ENCODE results near the gene CARD10. TPM values are rescaled to one million over a fixed set of nuclear protein-coding genes. Genes with fewer than 3 reads are reported as not detected.

The CARD10 gene
- total RNA-seq, 2 donors from 2014 or later = 7.7 to 9.2 TPM

DNA sequence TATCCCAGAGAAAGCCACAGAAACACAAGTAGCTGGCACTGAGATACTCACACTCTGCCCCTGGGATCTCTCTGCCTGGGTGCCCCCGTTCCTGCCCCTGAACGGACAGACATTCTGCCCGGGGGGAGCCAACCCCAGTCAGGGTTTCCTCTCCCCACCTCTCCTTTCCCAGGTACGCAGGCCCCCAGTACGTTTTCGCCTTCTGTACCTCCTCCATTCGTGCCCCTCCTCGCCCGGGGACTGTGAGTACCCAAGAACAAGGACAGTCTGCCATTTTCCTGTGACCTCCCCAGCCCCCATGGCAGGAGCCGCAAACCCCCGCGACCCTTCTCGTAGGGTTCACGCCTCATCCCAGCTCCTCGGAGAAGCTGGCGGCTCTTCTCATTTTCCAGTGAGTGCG is 62.9 kb downstream of the CARD10 start:
- ATAC-seq = no peak
- intact Hi-C loops (cut with DNase I) = loop anchor here (2.0 to 10.0 kb wide), 3 partner anchors 140 to 194 kb away; no protein-coding TSS in a partner anchor
- no peak for DNase-seq

DNA sequence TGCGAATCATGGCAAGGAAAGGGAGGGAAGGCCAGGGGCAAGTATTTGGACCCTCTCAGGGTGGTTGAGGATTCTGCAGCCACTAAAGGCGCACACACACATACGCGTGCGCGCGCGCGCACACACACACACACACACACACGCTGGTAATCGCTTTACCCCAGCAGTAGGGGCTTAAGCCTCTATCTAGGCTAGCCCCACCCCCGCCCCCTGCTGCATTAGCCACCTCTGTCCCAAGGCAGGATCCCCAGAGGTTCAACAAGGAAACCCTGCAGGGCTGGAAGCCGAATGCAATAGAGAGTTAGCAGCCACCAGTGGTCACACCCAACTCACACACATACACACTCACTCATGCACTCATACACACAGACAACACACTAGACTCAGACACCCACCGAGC is 63.3 kb downstream of the CARD10 start:
- no peak for ATAC-seq
- intact Hi-C loops (cut with DNase I) = loop anchor here (2.0 to 10.0 kb wide), 3 partner anchors 139 to 194 kb away; no protein-coding TSS in a partner anchor
- DNase-seq = no peak

DNA sequence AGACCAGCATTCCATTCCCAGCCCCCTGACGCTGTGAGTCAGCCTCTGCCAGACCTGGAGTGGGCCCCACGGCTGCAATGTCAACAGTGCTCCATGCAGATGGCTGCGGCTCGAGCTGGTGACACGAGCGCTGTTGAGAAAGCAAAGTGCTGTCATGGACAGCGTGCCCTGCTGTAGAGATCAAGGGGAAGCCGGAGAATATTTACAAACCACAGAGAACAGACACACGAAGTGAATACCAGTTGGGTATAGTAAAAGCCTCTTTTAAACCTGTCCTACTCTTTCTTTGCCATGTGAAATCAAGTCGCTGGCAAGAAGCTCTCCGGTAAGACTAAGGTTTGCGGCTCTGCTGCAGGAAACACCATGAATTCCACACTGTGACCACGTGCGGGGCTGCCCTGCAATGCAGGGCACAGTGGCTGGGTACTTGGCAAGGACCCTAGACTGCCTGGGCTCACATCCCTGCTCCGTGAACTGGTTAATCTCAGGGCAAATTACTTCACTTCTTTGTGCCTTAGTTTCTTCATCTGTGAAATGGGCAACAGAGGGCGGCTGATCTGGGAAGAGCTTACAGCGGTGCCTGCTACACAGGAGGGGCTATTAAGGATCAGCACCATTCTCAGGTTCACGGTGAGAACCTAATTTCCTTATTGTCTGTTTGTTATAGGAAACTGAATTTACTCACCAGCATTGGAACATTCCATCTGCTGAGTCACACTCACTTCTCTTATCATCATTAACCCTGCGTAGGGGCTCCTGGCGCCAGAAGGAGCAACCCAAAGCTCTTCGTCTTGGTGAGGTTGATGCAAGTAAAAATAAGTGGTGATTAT is 64.1 kb downstream of the CARD10 start:
- ATAC-seq (peak; percentile 23 to 82), DNase-seq (no peak)
- intact Hi-C loops (cut with DNase I) = loop anchor here (5.0 to 10.0 kb wide), 2 partner anchors 140 to 193 kb away; no protein-coding TSS in a partner anchor

DNA sequence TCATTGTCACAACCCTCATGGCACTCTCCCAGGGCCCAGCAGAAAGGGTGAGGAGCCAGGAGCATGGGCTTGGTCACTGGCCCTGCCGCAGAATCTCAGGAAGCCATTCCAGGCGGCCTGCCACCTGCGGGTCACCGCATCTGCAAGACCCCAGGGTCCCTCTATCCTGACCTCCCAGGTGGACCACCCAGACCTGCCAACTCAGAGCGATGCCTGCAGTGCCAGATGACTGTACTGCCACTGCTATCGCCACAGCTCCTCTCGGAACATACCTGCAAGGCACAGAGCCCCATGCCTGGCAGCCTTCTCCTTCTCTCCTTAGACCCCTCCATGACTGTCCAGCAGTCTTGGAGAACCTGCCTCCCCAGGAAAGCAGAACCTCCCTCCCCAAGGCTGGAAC is 65.5 kb downstream of the CARD10 start:
- ATAC-seq (no peak), DNase-seq (no peak)
- intact Hi-C loops (cut with DNase I) = loop anchor here in 1 of 2 donors (10.0 kb wide), 1 partner anchor 139 kb away; no protein-coding TSS in a partner anchor

DNA sequence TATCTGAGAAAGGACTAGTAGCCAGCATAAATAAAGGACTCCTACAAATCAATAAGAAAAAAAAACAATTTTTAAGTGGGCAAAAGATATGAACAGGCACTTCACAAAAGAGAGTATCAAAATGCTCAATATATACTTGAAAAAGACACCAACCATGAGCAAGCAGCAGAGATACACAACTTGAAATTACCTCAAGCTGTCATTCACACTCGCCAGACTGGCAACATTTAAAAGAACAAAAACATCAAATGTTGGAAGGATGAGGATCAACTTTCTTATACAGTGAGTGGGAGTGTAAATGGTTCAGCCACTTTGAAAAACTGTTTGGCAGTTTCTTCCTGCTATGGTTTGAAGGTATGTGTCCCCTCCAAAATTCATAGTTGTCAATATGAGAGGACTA is 68.0 kb downstream of the CARD10 start:
- intact Hi-C loops (cut with DNase I) = loop anchor here in 1 of 2 donors (10.0 kb wide), 1 partner anchor 136 kb away; no protein-coding TSS in a partner anchor
- no peak for ATAC-seq
- no peak for DNase-seq

DNA sequence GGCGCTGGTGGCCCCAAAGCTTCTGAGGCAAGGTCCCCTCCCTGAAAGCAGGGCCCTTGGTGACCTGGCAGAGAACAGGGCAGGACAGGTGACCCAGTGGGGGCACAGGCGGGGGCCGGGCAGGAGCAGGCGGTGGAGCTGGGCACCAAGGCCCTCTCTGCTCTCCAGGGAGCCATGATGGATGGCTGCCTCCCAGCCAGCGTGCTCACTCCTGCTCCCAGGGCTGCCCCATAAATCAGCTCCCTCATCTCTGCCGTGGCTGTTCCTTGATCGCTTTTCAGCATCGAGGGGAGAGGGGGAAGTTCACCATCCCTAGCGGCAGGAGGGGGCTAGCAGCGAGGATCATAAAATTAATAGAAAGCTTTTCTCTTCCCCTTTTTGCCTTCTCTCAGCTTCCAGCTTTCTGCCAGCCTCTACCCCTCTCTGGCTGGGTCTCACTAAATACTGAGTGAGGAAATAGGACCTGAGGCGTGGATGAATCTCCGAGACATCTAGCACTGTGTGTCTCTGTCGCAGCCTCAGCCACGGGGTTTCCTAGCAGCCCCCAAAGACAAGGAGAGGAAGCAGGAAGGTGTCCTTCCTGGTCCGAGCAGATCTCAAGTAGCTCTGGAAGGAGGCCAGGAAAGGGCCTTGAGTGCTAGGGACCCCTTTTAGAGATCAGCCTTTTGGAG is 69.7 kb downstream of the CARD10 start:
- DNase-seq (no peak), ATAC-seq (no peak)
- intact Hi-C loops (cut with DNase I) = loop anchor here in 1 of 2 donors (10.0 kb wide), 1 partner anchor 135 kb away; no protein-coding TSS in a partner anchor

DNA sequence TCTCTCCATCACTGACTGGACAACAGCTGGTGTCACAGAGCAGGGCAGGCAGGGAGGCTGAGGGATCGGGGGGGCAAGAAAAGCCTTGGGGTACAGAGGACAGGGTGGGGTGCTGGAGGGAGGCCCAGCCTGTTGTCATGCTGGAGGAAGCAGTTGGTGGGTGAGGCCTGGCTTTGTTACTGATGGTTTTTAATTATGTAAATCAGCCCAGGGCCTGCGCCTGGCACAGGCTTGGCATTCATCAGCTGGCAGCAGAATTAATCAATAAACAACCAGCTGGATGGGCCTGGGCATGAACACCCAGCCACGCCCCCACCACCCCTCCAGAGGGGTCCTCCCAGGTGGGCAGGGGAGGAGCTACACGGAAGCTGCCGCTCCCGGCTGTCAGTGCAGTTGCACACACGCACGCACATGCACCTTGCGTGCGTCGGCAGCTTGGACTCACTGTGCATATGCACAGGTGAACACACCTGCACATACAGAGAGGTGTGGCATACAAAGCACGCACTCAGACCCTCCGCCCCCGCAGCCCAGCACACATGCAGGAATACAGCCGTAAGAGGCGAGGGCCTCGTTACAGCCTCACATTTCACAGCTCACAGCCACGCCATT is 70.6 kb downstream of the CARD10 start:
- no peak for ATAC-seq
- intact Hi-C loops (cut with DNase I) = no loop called here

DNA sequence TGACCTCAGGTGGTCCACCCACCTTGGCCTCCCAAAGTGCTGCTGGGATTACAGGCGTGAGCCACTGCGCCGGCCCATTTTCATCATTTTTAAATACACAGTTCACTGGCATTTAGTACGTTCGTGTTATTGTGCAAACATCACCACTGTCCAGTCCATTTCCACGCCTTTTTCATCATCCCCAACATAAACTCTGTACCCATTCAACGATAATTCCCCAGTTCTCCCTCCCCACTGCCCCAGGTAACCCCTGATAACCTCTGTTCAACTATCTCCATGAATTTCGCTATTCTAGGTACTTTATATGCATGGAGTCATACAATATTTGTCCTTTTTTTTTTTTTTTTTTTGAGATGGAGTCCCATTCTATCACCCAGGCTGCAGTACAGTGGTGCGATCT is 73.7 kb downstream of the CARD10 start:
- intact Hi-C loops (cut with DNase I) = no loop called here
- DNase-seq = no peak
- no peak for ATAC-seq

More for the DNA sequence above, 70.6 kb downstream of the CARD10 start:
- no peak for DNase-seq

DNA sequence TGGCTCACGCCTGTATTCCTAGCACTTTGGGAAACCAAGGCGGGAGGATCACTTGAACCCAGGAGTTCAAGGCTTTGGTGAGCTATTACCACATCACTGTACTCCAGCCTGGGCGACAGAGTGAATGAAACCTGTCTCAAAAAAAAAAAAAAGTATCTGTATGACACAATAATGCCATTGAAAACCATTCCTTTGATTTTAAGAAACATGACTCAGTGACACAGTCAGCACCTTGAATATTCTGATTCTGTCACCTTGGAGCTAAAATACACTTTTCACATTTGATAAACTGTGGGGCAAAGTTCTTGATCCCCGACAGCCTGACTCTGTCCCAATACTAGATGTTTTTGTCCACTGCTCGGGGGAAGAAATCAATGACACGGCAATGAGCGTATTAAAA is 75.2 kb downstream of the CARD10 start:
- intact Hi-C loops (cut with DNase I) = no loop called here
- ATAC-seq (no peak), DNase-seq (no peak)

DNA sequence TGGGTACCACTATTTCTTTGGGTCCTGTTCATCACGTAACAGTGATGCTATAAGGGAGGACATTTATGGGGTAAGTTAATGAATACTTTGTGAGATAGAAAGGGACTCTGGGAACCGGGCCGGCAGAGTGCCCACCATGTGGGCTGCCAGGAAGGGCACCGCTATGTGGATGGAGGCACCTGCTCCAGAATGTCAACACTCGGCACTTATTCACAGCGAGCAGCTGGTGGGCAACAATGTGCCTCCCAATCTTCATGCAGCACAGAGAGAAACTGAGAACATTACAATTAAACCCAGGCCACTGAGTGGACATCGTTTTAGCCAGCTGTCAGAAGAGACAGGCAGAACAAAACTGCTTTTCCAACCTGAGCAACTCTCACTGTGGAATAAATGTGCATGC is 76.1 kb downstream of the CARD10 start:
- no peak for ATAC-seq
- no peak for DNase-seq
- intact Hi-C loops (cut with DNase I) = no loop called here

DNA sequence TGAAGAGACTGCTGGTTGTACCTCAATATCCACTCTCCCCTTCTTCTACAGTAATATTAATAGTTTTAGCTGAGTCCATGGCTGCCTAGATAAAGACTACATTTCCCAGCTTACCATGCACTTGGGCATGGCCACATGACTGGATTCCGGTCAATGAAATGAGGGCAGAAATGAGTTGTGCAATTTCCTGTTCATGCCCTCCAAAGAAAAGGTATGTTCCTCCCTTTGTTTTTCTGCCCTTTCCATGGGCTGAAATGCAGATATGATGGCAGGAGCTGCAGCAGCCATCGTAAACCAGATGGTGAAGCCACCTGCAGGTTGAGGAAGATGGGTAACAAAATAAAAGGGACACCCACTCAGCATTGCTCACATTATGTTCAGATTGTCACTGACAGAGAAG is 76.7 kb downstream of the CARD10 start:
- ATAC-seq = no peak
- intact Hi-C loops (cut with DNase I) = no loop called here
- no peak for DNase-seq

DNA sequence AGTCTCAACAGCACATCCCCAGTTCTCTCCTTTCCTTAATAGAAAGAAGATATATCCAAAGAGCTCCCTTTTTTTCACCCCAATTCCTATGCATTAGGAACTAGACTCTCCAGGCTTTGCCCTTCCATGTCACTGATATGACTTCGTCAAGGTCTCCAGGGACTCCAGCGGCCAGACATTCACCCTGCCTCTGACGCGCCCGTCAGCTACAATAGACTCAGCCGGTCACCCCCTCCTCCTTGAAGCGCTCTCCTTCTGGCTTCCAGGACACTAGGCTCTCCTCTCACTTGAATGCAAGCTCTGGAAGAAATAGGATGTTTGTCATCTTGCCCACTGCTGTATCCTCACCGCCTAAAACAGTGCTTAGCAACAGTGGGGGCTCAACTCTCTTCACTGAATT is 77.1 kb downstream of the CARD10 start:
- DNase-seq (no peak), ATAC-seq (no peak)
- intact Hi-C loops (cut with DNase I) = no loop called here

DNA sequence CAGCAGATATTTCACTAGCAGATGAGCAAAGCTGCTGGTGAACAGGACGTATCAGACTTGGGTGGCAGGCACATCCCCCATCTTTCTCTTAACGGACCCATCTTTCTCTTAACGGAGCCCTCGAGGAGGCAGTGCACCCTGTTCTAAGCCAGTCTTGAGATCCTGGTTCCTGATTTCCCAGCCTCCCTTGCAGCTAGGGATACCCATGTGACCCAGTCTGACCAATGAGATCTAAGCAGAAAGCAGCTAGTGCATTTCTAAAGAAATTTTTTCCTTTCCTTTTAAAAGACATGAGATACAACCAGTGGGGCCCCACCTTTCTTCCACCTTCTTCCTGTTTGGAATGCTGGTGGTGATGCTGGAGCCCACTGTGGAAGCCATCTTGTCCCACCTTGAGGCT is 78.3 kb downstream of the CARD10 start:
- DNase-seq (no peak), ATAC-seq (no peak)
- intact Hi-C loops (cut with DNase I) = no loop called here

Other genes starting within 250 kb of the CARD10 start
- 10 to 100 TPM; 12.7 to 15.3 TPM for gene CYTH4, start 236.9 kb downstream of the CARD10 start, total RNA-seq
- under 1 TPM in 1 of 2 donors, not detected in 1; 0.05 TPM for gene ELFN2, start 91.9 kb downstream of the CARD10 start, total RNA-seq
- gene MFNG, start 33.0 kb downstream of the CARD10 start, total RNA-seq = 10 to 100 TPM; 14.1 to 17.4 TPM
- 10 to 100 TPM; 20.9 to 44.6 TPM for gene CDC42EP1, start 41.1 kb upstream of the CARD10 start, total RNA-seq
- not detected for gene LGALS2, start 60.7 kb upstream of the CARD10 start, total RNA-seq
- 10 to 100 TPM; 24.4 to 26.6 TPM for gene GGA1, start 89.4 kb upstream of the CARD10 start, total RNA-seq
- 1 to 10 TPM; 4.9 to 5.1 TPM for gene SH3BP1, start 120.3 kb upstream of the CARD10 start, total RNA-seq
- 10 to 100 TPM; 17.3 to 17.5 TPM for gene PDXP, start 139.3 kb upstream of the CARD10 start, total RNA-seq
- 100 to 1,000 TPM; 599 to 917 TPM for gene LGALS1, start 156.2 kb upstream of the CARD10 start, total RNA-seq
- 10 to 100 TPM; 13.7 TPM for gene NOL12, start 166.9 kb upstream of the CARD10 start, total RNA-seq
- gene TRIOBP, start 177.6 kb upstream of the CARD10 start, total RNA-seq = 100 to 1,000 TPM in 1 of 2 donors, 10 to 100 TPM in 1; 83.5 to 118 TPM